ENCODE measurements around the gene RS1. TPM values are rescaled to one million over a fixed set of nuclear protein-coding genes. Genes with fewer than 3 reads are reported as not detected.
A peak's percentile ranks its signal among the peaks of the same experiment; 100 is the strongest.

Gene RS1
- polyA plus RNA-seq, 4 donors, result 0.03 TPM; not detected in 3

GRCh38 chrX:18676470-18676869 lies 4.6 kb upstream of the RS1 start:
- Histone ChIP-seq H3K27me3 (ENCODE audit: control insufficient read depth in 3 of 3, insufficient read depth in 3 of 3, low read length in 3 of 3) (no peaks in the 10 kb centered on the region), H3K27ac (ENCODE audit: low read depth in 1 of 3, low read length in 2 of 3) (no peak overlapping the region), H3K4me1 (ENCODE audit: control insufficient read depth in 3 of 3, insufficient read depth in 2 of 3, low read depth in 1 of 3, low read length in 2 of 3) (no peaks in the 10 kb centered on the region), H3K36me3 (ENCODE audit: control insufficient read depth in 3 of 3, insufficient read depth in 2 of 3, low read depth in 1 of 3, low read length in 3 of 3) (no peaks in the 10 kb centered on the region), H3K4me3 (ENCODE audit: low read depth in 1 of 3, low read length in 3 of 3) (no peak overlapping the region), H3K9me3 (ENCODE audit: control insufficient read depth in 2 of 2, insufficient read depth in 1 of 2, low read depth in 1 of 2, low read length in 1 of 2) (no peaks in the 10 kb centered on the region)
- DNase-seq, result peak; percentile 1 to 15
- FAIRE-seq, result no peak
- WGBS, 3 donors, result 54 to 66% (median 65%) methylated on average over 11 of the region's 11 CpGs

- H3K36me3 ChIP-seq (ENCODE audit: control insufficient read depth in 3 of 3, insufficient read depth in 2 of 3, low read depth in 1 of 3, low read length in 3 of 3), result no peaks in the 10 kb centered on the region
- no peak overlapping the region for H3K4me3 ChIP-seq (ENCODE audit: low read depth in 1 of 3, low read length in 3 of 3)
- no peaks in the 10 kb centered on the region for H3K27me3 ChIP-seq (ENCODE audit: control insufficient read depth in 3 of 3, insufficient read depth in 3 of 3, low read length in 3 of 3)
- peak in 1 of 2 donors; percentile 2 for DNase-seq
- no peaks in the 10 kb centered on the region for H3K9me3 ChIP-seq (ENCODE audit: control insufficient read depth in 2 of 2, insufficient read depth in 1 of 2, low read depth in 1 of 2, low read length in 1 of 2)
- WGBS, 3 donors, result 73 to 81% (median 77%) methylated on average over 7 to 10 of the region's 10 CpGs
- no peaks in the 10 kb centered on the region for H3K4me1 ChIP-seq (ENCODE audit: control insufficient read depth in 3 of 3, insufficient read depth in 2 of 3, low read depth in 1 of 3, low read length in 2 of 3)
- no peak overlapping the region for H3K27ac ChIP-seq (ENCODE audit: low read depth in 1 of 3, low read length in 2 of 3)
- no peak for FAIRE-seq
These were observed 4.1 kb upstream of the RS1 start for GRCh38 chrX:18676050-18676449.

- no peaks in the 10 kb centered on the region for H3K9me3 ChIP-seq (ENCODE audit: control insufficient read depth in 2 of 2, insufficient read depth in 1 of 2, low read depth in 1 of 2, low read length in 1 of 2)
These were observed 3.2 kb upstream of the RS1 start for GRCh38 chrX:18674788-18675735.

GRCh38 chrX:18674417-18674787 lies 2.5 kb upstream of the RS1 start:
- no peak for DNase-seq
- no peaks in the 10 kb centered on the region for H3K4me1 ChIP-seq (ENCODE audit: control insufficient read depth in 3 of 3, insufficient read depth in 2 of 3, low read depth in 1 of 3, low read length in 2 of 3)
- 1 to 32% (median 4%) methylated on average over 19 of the region's 19 CpGs for WGBS, 3 donors
- FAIRE-seq, result no peak
- H3K27me3 ChIP-seq (ENCODE audit: control insufficient read depth in 3 of 3, insufficient read depth in 3 of 3, low read length in 3 of 3), result no peaks in the 10 kb centered on the region
- peak overlapping the region; percentile 41 to 77 (median 56) for H3K4me3 ChIP-seq (ENCODE audit: low read depth in 1 of 3, low read length in 3 of 3)
- H3K27ac ChIP-seq (ENCODE audit: low read depth in 1 of 3, low read length in 2 of 3), result peak overlapping the region; percentile 40 to 45 (median 44)
- H3K9me3 ChIP-seq (ENCODE audit: control insufficient read depth in 2 of 2, insufficient read depth in 1 of 2, low read depth in 1 of 2, low read length in 1 of 2), result no peaks in the 10 kb centered on the region
- no peaks in the 10 kb centered on the region for H3K36me3 ChIP-seq (ENCODE audit: control insufficient read depth in 3 of 3, insufficient read depth in 2 of 3, low read depth in 1 of 3, low read length in 3 of 3)

More at GRCh38 chrX:18674788-18675735, 3.2 kb upstream of the RS1 start:
- H3K27ac ChIP-seq (ENCODE audit: low read depth in 1 of 3, low read length in 2 of 3), result peak overlapping the region; percentile 59 to 95 (median 71)
- no peaks in the 10 kb centered on the region for H3K27me3 ChIP-seq (ENCODE audit: control insufficient read depth in 3 of 3, insufficient read depth in 3 of 3, low read length in 3 of 3)
- FAIRE-seq (no peak), DNase-seq (peak; percentile 74 to 86)
- no peaks in the 10 kb centered on the region for H3K36me3 ChIP-seq (ENCODE audit: control insufficient read depth in 3 of 3, insufficient read depth in 2 of 3, low read depth in 1 of 3, low read length in 3 of 3)
- H3K4me3 ChIP-seq (ENCODE audit: low read depth in 1 of 3, low read length in 3 of 3), result peak overlapping the region; percentile 57 to 77 (median 62)
- H3K4me1 ChIP-seq (ENCODE audit: control insufficient read depth in 3 of 3, insufficient read depth in 2 of 3, low read depth in 1 of 3, low read length in 2 of 3), result no peaks in the 10 kb centered on the region
- WGBS, 3 donors, result 0 to 31% (median 3%) methylated on average over 29 to 74 of the region's 74 CpGs

- Histone ChIP-seq H3K4me1 (ENCODE audit: control insufficient read depth in 3 of 3, insufficient read depth in 2 of 3, low read depth in 1 of 3, low read length in 2 of 3) (no peaks in the 10 kb centered on the region), H3K27ac (ENCODE audit: low read depth in 1 of 3, low read length in 2 of 3) (no peak overlapping the region), H3K36me3 (ENCODE audit: control insufficient read depth in 3 of 3, insufficient read depth in 2 of 3, low read depth in 1 of 3, low read length in 3 of 3) (no peaks in the 10 kb centered on the region), H3K9me3 (ENCODE audit: control insufficient read depth in 2 of 2, insufficient read depth in 1 of 2, low read depth in 1 of 2, low read length in 1 of 2) (no peaks in the 10 kb centered on the region), H3K27me3 (ENCODE audit: control insufficient read depth in 3 of 3, insufficient read depth in 3 of 3, low read length in 3 of 3) (no peaks in the 10 kb centered on the region), H3K4me3 (ENCODE audit: low read depth in 1 of 3, low read length in 3 of 3) (no peak overlapping the region)
- no peak for FAIRE-seq
- WGBS, 3 donors, result 67 to 74% (median 70%) methylated on average over 15 of the region's 15 CpGs
- DNase-seq, result peak; percentile 16 to 59
These were observed 3.7 kb downstream of the RS1 start for GRCh38 chrX:18668071-18668835.

- Histone ChIP-seq H3K4me3 (ENCODE audit: low read depth in 1 of 3, low read length in 3 of 3) (no peak overlapping the region), H3K27me3 (ENCODE audit: control insufficient read depth in 3 of 3, insufficient read depth in 3 of 3, low read length in 3 of 3) (no peaks in the 10 kb centered on the region), H3K36me3 (ENCODE audit: control insufficient read depth in 3 of 3, insufficient read depth in 2 of 3, low read depth in 1 of 3, low read length in 3 of 3) (no peaks in the 10 kb centered on the region), H3K9me3 (ENCODE audit: control insufficient read depth in 2 of 2, insufficient read depth in 1 of 2, low read depth in 1 of 2, low read length in 1 of 2) (no peaks in the 10 kb centered on the region), H3K27ac (ENCODE audit: low read depth in 1 of 3, low read length in 2 of 3) (no peak overlapping the region), H3K4me1 (ENCODE audit: control insufficient read depth in 3 of 3, insufficient read depth in 2 of 3, low read depth in 1 of 3, low read length in 2 of 3) (no peaks in the 10 kb centered on the region)
- no peak for DNase-seq
- WGBS, 3 donors, result 82 to 87% (median 86%) methylated on average over 15 of the region's 15 CpGs
- FAIRE-seq, result no peak
These were observed 5.3 kb downstream of the RS1 start for GRCh38 chrX:18666614-18667013.

GRCh38 chrX:18664947-18665346 lies 7.0 kb downstream of the RS1 start:
- H3K36me3 ChIP-seq (ENCODE audit: control insufficient read depth in 3 of 3, insufficient read depth in 2 of 3, low read depth in 1 of 3, low read length in 3 of 3), result no peaks in the 10 kb centered on the region
- FAIRE-seq, result no peak
- no peaks in the 10 kb centered on the region for H3K4me1 ChIP-seq (ENCODE audit: control insufficient read depth in 3 of 3, insufficient read depth in 2 of 3, low read depth in 1 of 3, low read length in 2 of 3)
- DNase-seq, result no peak
- no peak overlapping the region for H3K4me3 ChIP-seq (ENCODE audit: low read depth in 1 of 3, low read length in 3 of 3)
- no peak overlapping the region for H3K27ac ChIP-seq (ENCODE audit: low read depth in 1 of 3, low read length in 2 of 3)
- no peaks in the 10 kb centered on the region for H3K9me3 ChIP-seq (ENCODE audit: control insufficient read depth in 2 of 2, insufficient read depth in 1 of 2, low read depth in 1 of 2, low read length in 1 of 2)
- 75 to 88% (median 88%) methylated on average over 8 of the region's 8 CpGs for WGBS, 3 donors
- no peaks in the 10 kb centered on the region for H3K27me3 ChIP-seq (ENCODE audit: control insufficient read depth in 3 of 3, insufficient read depth in 3 of 3, low read length in 3 of 3)

GRCh38 chrX:18661273-18661672 lies 10.6 kb downstream of the RS1 start:
- H3K9me3 ChIP-seq (ENCODE audit: control insufficient read depth in 2 of 2, insufficient read depth in 1 of 2, low read depth in 1 of 2, low read length in 1 of 2), result no peaks in the 10 kb centered on the region
- no peaks in the 10 kb centered on the region for H3K4me1 ChIP-seq (ENCODE audit: control insufficient read depth in 3 of 3, insufficient read depth in 2 of 3, low read depth in 1 of 3, low read length in 2 of 3)
- no peak overlapping the region for H3K4me3 ChIP-seq (ENCODE audit: low read depth in 1 of 3, low read length in 3 of 3)
- FAIRE-seq (no peak), DNase-seq (no peak)
- WGBS, 3 donors, result 81 to 86% (median 82%) methylated on average over 11 to 12 of the region's 12 CpGs
- H3K27ac ChIP-seq (ENCODE audit: low read depth in 1 of 3, low read length in 2 of 3), result no peak overlapping the region
- H3K27me3 ChIP-seq (ENCODE audit: control insufficient read depth in 3 of 3, insufficient read depth in 3 of 3, low read length in 3 of 3), result no peaks in the 10 kb centered on the region
- H3K36me3 ChIP-seq (ENCODE audit: control insufficient read depth in 3 of 3, insufficient read depth in 2 of 3, low read depth in 1 of 3, low read length in 3 of 3), result no peaks in the 10 kb centered on the region
